HepG2 (cell line): ENCODE measurements around the gene SLC15A5. TPM values are rescaled to one million over a fixed set of nuclear protein-coding genes. Genes with fewer than 3 reads are reported as not detected.

ENCODE experiments used
- ATAC-seq: fragments of 200-7000 bp; cut with Tn5 transposase; 3 replicates; pipeline ENCODE4 v1.9.1; 2020; ENCODE audit warnings: mild to moderate bottlenecking, moderate library complexity
- BruUV-seq: library from RNA; stranded (reverse); fragments of 400-500 nt; replicated peaks from 2 replicates; lab custom pipeline; 2021; lab: Mats Ljungman, UMichigan
- CTCF ChIA-PET: fragments of 300-600 bp; formaldehyde crosslinking; extraction: SDS; loops from one replicate; lab custom pipeline; 2021; ENCODE audit warnings: low total read pairs, inconsistent platforms, low intra/inter-chr PET ratio; lab: Yijun Ruan, JAX
- POLR2A ChIA-PET: fragments of 350-600 bp; sonication (Branson Sonifier 250); formaldehyde crosslinking; loops from one replicate; lab custom pipeline; 2020; ENCODE audit warnings: antibody characterized with exemption, inconsistent platforms; lab: Yijun Ruan, JAX
- DNase-seq: peaks from one replicate; pipeline ENCODE4 v3.0.0-alpha.2; 2015; ENCODE audit warnings: low spot score
- FAIRE-seq: peaks from 3 replicates; lab custom pipeline; 2011; peaks lifted over from hg19 to GRCh38; lab: Jason Lieb, UNC
- H2AFZ ChIP-seq: one replicate; pipeline ENCODE4 v1.6.1; 2011; ENCODE audit warnings: low read length, inconsistent platforms
- H3K27ac ChIP-seq: fragments of 300-600 bp; 3 replicates; pipeline ENCODE4 v1.8.0; 2011; ENCODE audit warnings: mixed run types, mild to moderate bottlenecking, mixed read lengths, low read length, inconsistent platforms; ENCODE audit not compliant: insufficient read depth; ENCODE audit errors: extremely low read length
- H3K27me3 ChIP-seq, 2 experiments: fragments of 200-600 bp in 1 of 2; 2 replicates in 1 of 2; 3 replicates in 1 of 2; pipeline versions ENCODE4 v1.6.0 to v1.8.0; 2011; ENCODE audit warnings: low read length in 2 of 2, mild to moderate bottlenecking in 2 of 2, moderate library complexity in 2 of 2, inconsistent platforms in 1 of 2; ENCODE audit not compliant: insufficient read depth in 2 of 2, control insufficient read depth in 1 of 2
- H3K36me3 ChIP-seq, 2 experiments: fragments of 200-600 bp in 1 of 2; replicated peaks in 1 of 2; 2 replicates in 1 of 2; 3 replicates in 1 of 2; pipeline versions ENCODE4 v1.5.1 to v1.8.0; 2011; ENCODE audit warnings: low read length in 2 of 2, inconsistent platforms in 1 of 2; ENCODE audit not compliant: insufficient read depth in 2 of 2, control insufficient read depth in 1 of 2
- H3K4me1 ChIP-seq: 2 replicates; pipeline ENCODE4 v1.5.1; 2012; ENCODE audit warnings: low read length, inconsistent platforms; ENCODE audit not compliant: insufficient read depth
- H3K4me2 ChIP-seq: 2 replicates; pipeline ENCODE4 v1.6.0; 2011; ENCODE audit warnings: low read depth, low read length, inconsistent platforms
- H3K4me3 ChIP-seq, 3 experiments: fragments of 200-600 bp in 1 of 3; sonication (generic), shearing (Covaris generic) in 1 of 3; replicated peaks in 1 of 3; 2 replicates each; pipeline ENCODE4 v1.5.1; 2011 to 2016; ENCODE audit warnings: low read length in 3 of 3, inconsistent platforms in 2 of 3, low read depth in 2 of 3, mild to moderate bottlenecking in 2 of 3, control low read depth in 1 of 3, mixed read lengths in 1 of 3; ENCODE audit not compliant: insufficient read depth in 1 of 3
- H3K79me2 ChIP-seq: one replicate; pipeline ENCODE4 v1.6.1; 2011; ENCODE audit warnings: low read length, inconsistent platforms; ENCODE audit not compliant: insufficient read depth
- H3K9ac ChIP-seq: 2 replicates; pipeline ENCODE4 v1.6.0; 2011; ENCODE audit warnings: mild to moderate bottlenecking, low read depth, low read length, inconsistent platforms; ENCODE audit not compliant: insufficient read depth
- H3K9me3 ChIP-seq: 2 replicates; pipeline ENCODE4 v1.5.1; 2012; ENCODE audit warnings: mild to moderate bottlenecking, low read length
- H4K20me1 ChIP-seq: 2 replicates; pipeline ENCODE4 v1.6.0; 2011; ENCODE audit warnings: inconsistent platforms, mild to moderate bottlenecking, low read length, moderate library complexity; ENCODE audit not compliant: insufficient read depth
- GMEB2 ChIP-seq: IDR thresholded peaks from 2 replicates; pipeline ENCODE4 v1.6.1; 2016; ENCODE audit warnings: missing biosample characterization, missing genetic modification reagents, low read depth
- HCFC1 ChIP-seq: fragments of 150-350 bp; IDR thresholded peaks from 2 replicates; pipeline ENCODE4 v1.6.1; 2014; ENCODE audit warnings: low read depth, low read length
- HNF1B ChIP-seq: sonication (generic); formaldehyde crosslinking; IDR thresholded peaks from 2 replicates; pipeline ENCODE4 v1.5.1; 2020; ENCODE audit warnings: mild to moderate bottlenecking, moderate library complexity, missing genetic modification reagents
- IKZF5 ChIP-seq: IDR thresholded peaks from 2 replicates; pipeline ENCODE4 v1.6.1; 2018; ENCODE audit warnings: missing genetic modification reagents, mild to moderate bottlenecking, missing compliant biosample characterization
- MLLT10 ChIP-seq: sonication (generic); formaldehyde crosslinking; IDR thresholded peaks from 2 replicates; pipeline ENCODE4 v1.4.0; 2020; ENCODE audit warnings: missing genetic modification reagents
- NFYC ChIP-seq: IDR thresholded peaks from 2 replicates; pipeline ENCODE4 v1.6.1; 2016; ENCODE audit warnings: missing genetic modification reagents, missing compliant biosample characterization
- NR2F1 ChIP-seq, 2 experiments: fragments of 450-650 bp in 1 of 2; formaldehyde crosslinking in 1 of 2; IDR thresholded peaks; 2 replicates each; pipeline versions ENCODE4 v1.5.0 to v1.6.1; 2016 to 2020; ENCODE audit warnings: mild to moderate bottlenecking in 1 of 2, missing compliant biosample characterization in 1 of 2, missing genetic modification reagents in 1 of 2, moderate library complexity in 1 of 2
- PRDM4 ChIP-seq: sonication (generic); formaldehyde crosslinking; IDR thresholded peaks from 2 replicates; pipeline ENCODE4 v1.9.0; 2021; ENCODE audit warnings: missing genetic modification reagents, borderline replicate concordance
- RNF2 ChIP-seq: fragments of 450-650 bp; conservative IDR thresholded peaks from 2 replicates; pipeline ENCODE4 v1.6.1; 2016; ENCODE audit warnings: low read depth
- SPEN ChIP-seq: sonication (generic); formaldehyde crosslinking; IDR thresholded peaks from 2 replicates; pipeline ENCODE4 v1.5.1; 2020; ENCODE audit warnings: low read depth, mild to moderate bottlenecking, missing genetic modification reagents
- ZBTB1 ChIP-seq: sonication (generic); formaldehyde crosslinking; IDR thresholded peaks from 2 replicates; pipeline ENCODE4 v1.4.0; 2020; ENCODE audit warnings: missing genetic modification reagents, borderline replicate concordance
- ZBTB2 ChIP-seq: sonication (generic); formaldehyde crosslinking; IDR thresholded peaks from 2 replicates; pipeline ENCODE4 v1.8.0; 2022; ENCODE audit warnings: low read depth, missing genetic modification reagents
- ZNF138 ChIP-seq: sonication (generic); formaldehyde crosslinking; IDR thresholded peaks from 2 replicates; pipeline ENCODE4 v1.5.0; 2020; ENCODE audit warnings: mild to moderate bottlenecking, low read depth, missing genetic modification reagents
- ZNF180 ChIP-seq: sonication (generic); formaldehyde crosslinking; IDR thresholded peaks from 2 replicates; pipeline ENCODE4 v1.4.0; 2020; ENCODE audit warnings: low read depth, missing genetic modification reagents, borderline replicate concordance
- ZNF354B ChIP-seq: sonication (generic); formaldehyde crosslinking; IDR thresholded peaks from 2 replicates; pipeline ENCODE4 v1.8.0; 2022; ENCODE audit warnings: mild to moderate bottlenecking, missing genetic modification reagents
- ZNF543 ChIP-seq: sonication (generic); formaldehyde crosslinking; IDR thresholded peaks from 2 replicates; pipeline ENCODE4 v1.4.0; 2020; ENCODE audit warnings: mild to moderate bottlenecking, missing genetic modification reagents
- ZNF720 ChIP-seq: sonication (generic); formaldehyde crosslinking; IDR thresholded peaks from 2 replicates; pipeline ENCODE4 v1.4.0; 2020; ENCODE audit warnings: missing genetic modification reagents
- WGBS: methylation state at CpG from one replicate; pipeline ENCODE4 v1.1.6; 2017; ENCODE audit warnings: low lambda C conversion rate; 5-methylcytosine and 5-hydroxymethylcytosine counted together
- in situ Hi-C: cut with HindIII; loops from 2 replicates; pipeline ENCODE4 v1.10.0; 2017; ENCODE audit warnings: low pct_unique_long_range_greater_than_20kb; ENCODE audit not compliant: extremely low pct_ligation_motif_present
- intact Hi-C: fragments of 100-400 bp; cut with micrococcal nuclease; formaldehyde crosslinking; loops from one replicate; pipeline ENCODE4 v1.10.0; 2022; ENCODE audit not compliant: unreplicated experiment
- polyA plus RNA-seq, 8 experiments: library from polyadenylated mRNA; depleted of rRNA in 3 of 8; stranded (reverse) in 7 of 8; unstranded in 1 of 8; fragments of >200 nt; fragmentation: Illumina TruSeq in 4 of 8; extraction: Trizol in 4 of 8; gene quantifications; 2 replicates each; pipeline versions ENCODE4 v1.2.1 to v1.2.3, GENCODE V29; 2011 to 2016; ENCODE audit warnings: low read depth in 4 of 8, missing spikeins in 1 of 8, mixed read lengths in 1 of 8; ENCODE audit not compliant: insufficient read depth in 1 of 8
- total RNA-seq, 5 experiments: library from RNA; depleted of rRNA; stranded (reverse); fragments of >200 nt; fragmentation: Illumina TruSeq; extraction: Trizol; gene quantifications; 2 replicates each; pipeline ENCODE4 v1.2.3, GENCODE V29; 2016; ENCODE audit warnings: low read depth in 1 of 5

SLC15A5 gene
- total and polyA plus RNA-seq, 2 of the 13 experiments (the other 11 are each of a cell fraction or from before 2014, with no cell fraction given), result not detected

- intact Hi-C loops (no loop called here), in situ Hi-C loops (no loop called here)
- 8% methylated on average over 7 of the region's 7 CpGs for WGBS
- Histone ChIP-seq H2AFZ (no peak overlapping the region), H3K4me1 (no peaks in the 10 kb centered on the region), H3K79me2 (no peaks in the 10 kb centered on the region), H3K4me2 (no peak overlapping the region), H4K20me1 (no peaks in the 10 kb centered on the region), H3K9ac (no peak overlapping the region), H3K27me3 (peaks cover 0 to 5% of the 10 kb centered on the region in 2 experiments; a peak in 1 of 5 replicates), H3K27ac (no peak overlapping the region), H3K4me3 (no peak overlapping the region), H3K9me3 (no peaks in the 10 kb centered on the region), H3K36me3 (no peaks in the 10 kb centered on the region)
- no peak for DNase-seq
- ChIA-PET CTCF (no interaction called here), POLR2A (no interaction called here)
- no peak for ATAC-seq
- no peak for FAIRE-seq
- TF ChIP-seq NFYC (CRISPR knock-in tag) (no peak), MLLT10 (CRISPR knock-in tag) (no peak), ZBTB2 (CRISPR knock-in tag) (no peak), ZNF180 (CRISPR knock-in tag) (no peak), ZNF138 (no peak), SPEN (CRISPR knock-in tag) (no peak), ZNF720 (CRISPR knock-in tag) (no peak), NR2F1 (CRISPR knock-in tag; IDR thresholded peaks at IDR 0.05) (no peak), PRDM4 (CRISPR knock-in tag) (no peak), GMEB2 (CRISPR knock-in tag) (no peak), RNF2 (no peak), IKZF5 (CRISPR knock-in tag) (no peak), ZBTB1 (CRISPR knock-in tag) (no peak), ZNF543 (CRISPR knock-in tag) (no peak), ZNF354B (no peak), HNF1B (CRISPR knock-in tag) (no peak), HCFC1 (no peak)
- no TSS peak for BruUV-seq
These were observed 93.9 kb downstream of the SLC15A5 start for GRCh38 chr12:16183541-16183940.
